Neural progenitor cell (in vitro differentiated cells): ENCODE data around the gene PGAP6. TPM values are rescaled to one million over a fixed set of nuclear protein-coding genes. Genes with fewer than 3 reads are reported as not detected.

ENCODE experiments used
- DNase-seq: peaks from one replicate; pipeline ENCODE4 v3.0.0-alpha.2; 2016; ENCODE audit warnings: low spot score
- H2AFZ ChIP-seq: fragments of 200-600 bp; sonication (generic); replicated peaks from 2 replicates; pipeline ENCODE4 v1.6.1; 2016; ENCODE audit warnings: antibody characterized with exemption
- H3F3A ChIP-seq: fragments of 200-600 bp; sonication (generic); 2 replicates; pipeline ENCODE4 v1.6.1; 2016; ENCODE audit warnings: antibody characterized with exemption, low read depth
- H3K27ac ChIP-seq: fragments of 200-600 bp; sonication (generic); 2 replicates; pipeline ENCODE4 v1.5.1; 2016; ENCODE audit warnings: mild to moderate bottlenecking
- H3K27me3 ChIP-seq: fragments of 200-600 bp; sonication (generic); 2 replicates; pipeline ENCODE4 v1.6.1; 2016; ENCODE audit warnings: mild to moderate bottlenecking, moderate library complexity
- H3K36me3 ChIP-seq: fragments of 200-600 bp; sonication (generic); 2 replicates; pipeline ENCODE4 v1.5.1; 2016
- H3K4me1 ChIP-seq: fragments of 200-600 bp; sonication (generic); 2 replicates; pipeline ENCODE4 v1.6.1; 2016; ENCODE audit warnings: mixed run types
- H3K4me2 ChIP-seq: fragments of 200-600 bp; sonication (generic); 2 replicates; pipeline ENCODE4 v1.6.1; 2016
- H3K4me3 ChIP-seq: fragments of 200-600 bp; sonication (generic); 2 replicates; pipeline ENCODE4 v1.5.1; 2016
- H3K79me2 ChIP-seq: fragments of 200-600 bp; sonication (generic); 2 replicates; pipeline ENCODE4 v1.6.1; 2016; ENCODE audit warnings: low read depth
- H3K9ac ChIP-seq: fragments of 200-600 bp; sonication (generic); 2 replicates; pipeline ENCODE4 v1.6.1; 2016
- H3K9me3 ChIP-seq: fragments of 200-600 bp; sonication (generic); 2 replicates; pipeline ENCODE4 v1.5.1; 2016; ENCODE audit warnings: low read depth
- H4K20me1 ChIP-seq: fragments of 200-600 bp; sonication (generic); 2 replicates; pipeline ENCODE4 v1.6.1; 2016; ENCODE audit warnings: low read depth
- H3K27ac Mint-ChIP-seq: 3 replicates; pipeline ENCODE4 v1.8.0; 2021; ENCODE audit warnings: mixed read lengths
- H3K27me3 Mint-ChIP-seq: 2 replicates; pipeline ENCODE4 v1.8.0; 2022; ENCODE audit warnings: low read depth, mild to moderate bottlenecking, inconsistent platforms, moderate library complexity, mixed read lengths; ENCODE audit not compliant: insufficient read depth
- H3K36me3 Mint-ChIP-seq: 3 replicates; pipeline ENCODE4 v1.8.0; 2021; ENCODE audit warnings: mixed read lengths
- H3K4me1 Mint-ChIP-seq: 3 replicates; pipeline ENCODE4 v1.8.0; 2021; ENCODE audit warnings: mixed read lengths
- H3K4me3 Mint-ChIP-seq: 3 replicates; pipeline ENCODE4 v1.8.0; 2021; ENCODE audit warnings: mild to moderate bottlenecking, moderate library complexity, mixed read lengths
- H3K9me3 Mint-ChIP-seq: 3 replicates; pipeline ENCODE4 v1.8.0; 2020; ENCODE audit warnings: mixed read lengths
- EZH2 ChIP-seq: fragments of 200-600 bp; sonication (generic); IDR thresholded peaks from 2 replicates; pipeline ENCODE4 v1.6.1; 2017; ENCODE audit warnings: antibody characterized with exemption, mild to moderate bottlenecking, moderate library complexity
- EZH2phosphoT487 ChIP-seq: fragments of 200-600 bp; sonication (generic); IDR thresholded peaks from 2 replicates; pipeline ENCODE4 v1.6.1; 2017; ENCODE audit warnings: antibody characterized with exemption
- total RNA-seq: library from RNA; depleted of rRNA; stranded (reverse); fragments of >200 nt; gene quantifications from 2 replicates; pipeline ENCODE4 v1.2.3, GENCODE V29; 2015; ENCODE audit warnings: low replicate concordance
- TF ChIP-seq, protein P1 (sequence below): fragments of 200-600 bp; sonication (generic); IDR thresholded peaks from 2 replicates; pipeline ENCODE4 v1.5.1; 2017; ENCODE audit warnings: antibody characterized with exemption, mild to moderate bottlenecking

PGAP6 gene
- total RNA-seq, 1 donor from 2014 or later, result 16.7 TPM

- no peak for TF ChIP-seq EZH2phosphoT487
- TF ChIP-seq, protein P1, sequence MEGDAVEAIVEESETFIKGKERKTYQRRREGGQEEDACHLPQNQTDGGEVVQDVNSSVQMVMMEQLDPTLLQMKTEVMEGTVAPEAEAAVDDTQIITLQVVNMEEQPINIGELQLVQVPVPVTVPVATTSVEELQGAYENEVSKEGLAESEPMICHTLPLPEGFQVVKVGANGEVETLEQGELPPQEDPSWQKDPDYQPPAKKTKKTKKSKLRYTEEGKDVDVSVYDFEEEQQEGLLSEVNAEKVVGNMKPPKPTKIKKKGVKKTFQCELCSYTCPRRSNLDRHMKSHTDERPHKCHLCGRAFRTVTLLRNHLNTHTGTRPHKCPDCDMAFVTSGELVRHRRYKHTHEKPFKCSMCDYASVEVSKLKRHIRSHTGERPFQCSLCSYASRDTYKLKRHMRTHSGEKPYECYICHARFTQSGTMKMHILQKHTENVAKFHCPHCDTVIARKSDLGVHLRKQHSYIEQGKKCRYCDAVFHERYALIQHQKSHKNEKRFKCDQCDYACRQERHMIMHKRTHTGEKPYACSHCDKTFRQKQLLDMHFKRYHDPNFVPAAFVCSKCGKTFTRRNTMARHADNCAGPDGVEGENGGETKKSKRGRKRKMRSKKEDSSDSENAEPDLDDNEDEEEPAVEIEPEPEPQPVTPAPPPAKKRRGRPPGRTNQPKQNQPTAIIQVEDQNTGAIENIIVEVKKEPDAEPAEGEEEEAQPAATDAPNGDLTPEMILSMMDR, result no peak
- no peak for TF ChIP-seq EZH2
- H3K36me3 ChIP-seq, result no peaks in the 10 kb centered on the region
- H3K27me3 ChIP-seq, result no peaks in the 10 kb centered on the region
- Mint-ChIP-seq H3K27ac (no peak overlapping the region), H3K27me3 (peaks cover 8% of the 10 kb centered on the region), H3K4me3 (no peak overlapping the region), H3K4me1 (peaks cover 27% of the 10 kb centered on the region), H3K36me3 (no peaks in the 10 kb centered on the region), H3K9me3 (no peaks in the 10 kb centered on the region)
- no peak for DNase-seq
- no peaks in the 10 kb centered on the region for H3K79me2 ChIP-seq
- peaks cover 4% of the 10 kb centered on the region for H4K20me1 ChIP-seq
- H3F3A ChIP-seq, result no peaks in the 10 kb centered on the region
- no peak overlapping the region for H3K27ac ChIP-seq
- H3K4me2 ChIP-seq, result no peak overlapping the region
- H3K4me3 ChIP-seq, result no peak overlapping the region
- H2AFZ ChIP-seq, result no peak overlapping the region
- no peak overlapping the region for H3K9ac ChIP-seq
- H3K4me1 ChIP-seq, result no peaks in the 10 kb centered on the region
- no peaks in the 10 kb centered on the region for H3K9me3 ChIP-seq
Measured at GRCh38 chr16:359067-359763, 22.6 kb downstream of the PGAP6 start.

DNA sequence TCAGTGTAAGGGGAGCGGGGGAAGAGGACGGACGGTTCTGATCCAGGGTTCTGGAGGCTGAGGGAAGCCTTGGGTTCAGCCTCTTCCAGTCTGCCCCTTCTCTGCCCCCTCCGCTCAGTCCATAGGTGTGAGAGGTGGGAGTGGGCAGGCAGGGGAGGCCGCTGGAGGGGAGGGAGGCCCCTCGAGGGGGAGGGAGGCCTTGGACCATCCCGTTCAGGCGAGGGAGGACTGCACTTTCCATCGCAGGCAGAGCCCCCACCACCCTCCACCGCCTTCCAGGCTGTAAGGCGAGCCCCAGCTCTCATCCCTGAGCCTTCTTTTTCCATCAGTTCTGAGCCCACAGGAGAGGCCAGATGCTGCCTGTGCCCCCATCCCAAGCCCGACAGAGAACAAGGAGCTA lies 25.0 kb downstream of the PGAP6 start:
- no peak overlapping the region for H3K4me2 ChIP-seq
- H4K20me1 ChIP-seq, result peaks cover 4% of the 10 kb centered on the region
- no peak for DNase-seq
- no peaks in the 10 kb centered on the region for H3K27me3 ChIP-seq
- H3K79me2 ChIP-seq, result peaks cover 3% of the 10 kb centered on the region
- no peak overlapping the region for H3K27ac ChIP-seq
- H3K9me3 ChIP-seq, result no peaks in the 10 kb centered on the region
- H3K9ac ChIP-seq, result no peak overlapping the region
- H2AFZ ChIP-seq, result no peak overlapping the region
- Mint-ChIP-seq H3K4me1 (peaks cover 17% of the 10 kb centered on the region), H3K36me3 (no peaks in the 10 kb centered on the region), H3K27ac (no peak overlapping the region), H3K4me3 (no peak overlapping the region), H3K9me3 (no peaks in the 10 kb centered on the region), H3K27me3 (peaks cover 3% of the 10 kb centered on the region)
- no peaks in the 10 kb centered on the region for H3F3A ChIP-seq
- H3K4me3 ChIP-seq, result no peak overlapping the region
- no peaks in the 10 kb centered on the region for H3K36me3 ChIP-seq
- peaks cover 3% of the 10 kb centered on the region for H3K4me1 ChIP-seq
- TF ChIP-seq EZH2 (no peak), EZH2phosphoT487 (no peak)
- TF ChIP-seq, protein P1, result no peak

GRCh38 chr16:354971-355461 lies 26.8 kb downstream of the PGAP6 start:
- H3K9me3 ChIP-seq, result no peaks in the 10 kb centered on the region
- H3K9ac ChIP-seq, result no peak overlapping the region
- no peak overlapping the region for H3K27ac ChIP-seq
- TF ChIP-seq, protein P1, result no peak
- TF ChIP-seq EZH2phosphoT487 (no peak), EZH2 (no peak)
- no peaks in the 10 kb centered on the region for H3K36me3 ChIP-seq
- H4K20me1 ChIP-seq, result peaks cover 17% of the 10 kb centered on the region
- peaks cover 20% of the 10 kb centered on the region for H3K79me2 ChIP-seq
- H3K27me3 ChIP-seq, result no peaks in the 10 kb centered on the region
- H2AFZ ChIP-seq, result no peak overlapping the region
- H3K27ac Mint-ChIP-seq, result no peak overlapping the region
- no peaks in the 10 kb centered on the region for H3F3A ChIP-seq
- no peaks in the 10 kb centered on the region for H3K9me3 Mint-ChIP-seq
- H3K4me3 ChIP-seq, result no peak overlapping the region
- H3K36me3 Mint-ChIP-seq, result peaks cover 5% of the 10 kb centered on the region
- H3K4me1 ChIP-seq, result peaks cover 3% of the 10 kb centered on the region
- no peak for DNase-seq
- H3K27me3 Mint-ChIP-seq, result peaks cover 3% of the 10 kb centered on the region
- H3K4me2 ChIP-seq, result no peak overlapping the region
- peak overlapping the region; percentile 30 for H3K4me3 Mint-ChIP-seq
- H3K4me1 Mint-ChIP-seq, result peaks cover 15% of the 10 kb centered on the region
